ENCODE results near the gene NRG4.

NRG4 gene

DNA sequence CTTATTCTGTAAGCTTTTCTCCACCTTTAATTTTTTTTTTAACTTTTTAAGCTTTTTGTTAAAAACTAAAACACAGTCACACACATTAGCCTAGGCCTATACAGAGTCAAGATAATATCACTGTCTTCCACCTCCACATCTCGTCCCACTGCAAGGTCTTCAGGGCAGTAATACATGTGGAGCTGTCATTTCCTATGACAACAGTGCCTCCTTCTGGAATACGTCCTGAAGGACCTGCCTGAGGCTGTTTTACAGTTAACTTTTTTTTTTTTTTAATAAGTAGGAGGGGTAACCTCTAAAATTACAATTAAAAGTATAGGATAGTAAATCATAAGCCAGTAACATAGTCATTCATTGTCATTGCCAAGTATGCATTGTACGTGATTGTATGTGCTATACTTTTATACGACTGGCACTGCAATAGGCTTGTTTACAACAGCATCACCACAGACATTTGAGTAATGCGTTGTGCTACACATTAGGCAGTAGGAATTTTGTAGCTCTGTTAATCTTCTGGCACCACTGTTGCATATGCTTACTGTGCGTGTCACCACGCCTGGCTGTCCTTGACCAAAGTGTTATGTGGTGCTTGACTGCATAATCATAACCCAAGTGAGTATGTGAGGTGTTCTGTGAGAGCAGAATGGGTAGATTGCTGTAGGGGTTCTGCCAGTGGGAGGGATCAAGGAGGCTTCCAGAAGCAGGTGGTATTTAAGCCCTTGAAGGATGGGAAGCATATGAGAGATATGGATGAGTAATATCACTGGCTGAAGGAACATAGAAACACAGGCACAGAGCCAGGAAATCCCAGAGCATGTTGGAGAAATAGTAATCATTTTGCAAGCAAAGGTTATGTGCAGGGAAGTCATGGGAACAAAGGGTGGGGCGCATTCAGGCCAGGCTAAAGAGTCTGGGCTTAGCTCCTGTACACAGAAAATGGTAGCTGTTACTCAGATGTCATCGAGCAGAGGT is 90.2 kb downstream of the NRG4 start:
- Histone ChIP-seq H3K4me1 (ENCODE audit: insufficient read depth, low read length) (no peaks in the 10 kb centered on the region), H3K4me2 (ENCODE audit: insufficient read depth, low read length) (no peak overlapping the region), H3K9ac (ENCODE audit: low read depth, low read length) (no peak overlapping the region), H3K27ac (ENCODE audit: low read length) (no peak overlapping the region), H3K79me2 (ENCODE audit: insufficient read depth, low read length) (no peaks in the 10 kb centered on the region), H3K36me3 (ENCODE audit: insufficient read depth, low read length) (peaks cover 30% of the 10 kb centered on the region; the same call in 1 of the 2 replicates), H3K9me3 (ENCODE audit: insufficient read depth, low read length, severe bottlenecking) (no peaks in the 10 kb centered on the region), H2AFZ (ENCODE audit: low read depth, low read length) (no peak overlapping the region), H4K20me1 (ENCODE audit: insufficient read depth, low read length) (no peaks in the 10 kb centered on the region), H3K4me3 (ENCODE audit: low read depth in 1 of 2, low read length in 2 of 2) (no peak overlapping the region), H3K27me3 (ENCODE audit: insufficient read depth, low read length, poor library complexity) (no peaks in the 10 kb centered on the region)
- DNase-seq, result peak; percentile 35
- peak; percentile 66; the same call in 2 of the 3 replicates for ATAC-seq (ENCODE audit: insufficient read depth, low read depth)
- TF ChIP-seq, protein P1, sequence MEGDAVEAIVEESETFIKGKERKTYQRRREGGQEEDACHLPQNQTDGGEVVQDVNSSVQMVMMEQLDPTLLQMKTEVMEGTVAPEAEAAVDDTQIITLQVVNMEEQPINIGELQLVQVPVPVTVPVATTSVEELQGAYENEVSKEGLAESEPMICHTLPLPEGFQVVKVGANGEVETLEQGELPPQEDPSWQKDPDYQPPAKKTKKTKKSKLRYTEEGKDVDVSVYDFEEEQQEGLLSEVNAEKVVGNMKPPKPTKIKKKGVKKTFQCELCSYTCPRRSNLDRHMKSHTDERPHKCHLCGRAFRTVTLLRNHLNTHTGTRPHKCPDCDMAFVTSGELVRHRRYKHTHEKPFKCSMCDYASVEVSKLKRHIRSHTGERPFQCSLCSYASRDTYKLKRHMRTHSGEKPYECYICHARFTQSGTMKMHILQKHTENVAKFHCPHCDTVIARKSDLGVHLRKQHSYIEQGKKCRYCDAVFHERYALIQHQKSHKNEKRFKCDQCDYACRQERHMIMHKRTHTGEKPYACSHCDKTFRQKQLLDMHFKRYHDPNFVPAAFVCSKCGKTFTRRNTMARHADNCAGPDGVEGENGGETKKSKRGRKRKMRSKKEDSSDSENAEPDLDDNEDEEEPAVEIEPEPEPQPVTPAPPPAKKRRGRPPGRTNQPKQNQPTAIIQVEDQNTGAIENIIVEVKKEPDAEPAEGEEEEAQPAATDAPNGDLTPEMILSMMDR (IDR thresholded peaks at IDR 0.05; ENCODE audit: borderline replicate concordance, extremely low read depth, low read length, poor library complexity, severe bottlenecking), result peak; percentile 53
- no peak for TF ChIP-seq EZH2 (IDR thresholded peaks at IDR 0.05; ENCODE audit: borderline replicate concordance, low read depth, low read length, severe bottlenecking)

DNA sequence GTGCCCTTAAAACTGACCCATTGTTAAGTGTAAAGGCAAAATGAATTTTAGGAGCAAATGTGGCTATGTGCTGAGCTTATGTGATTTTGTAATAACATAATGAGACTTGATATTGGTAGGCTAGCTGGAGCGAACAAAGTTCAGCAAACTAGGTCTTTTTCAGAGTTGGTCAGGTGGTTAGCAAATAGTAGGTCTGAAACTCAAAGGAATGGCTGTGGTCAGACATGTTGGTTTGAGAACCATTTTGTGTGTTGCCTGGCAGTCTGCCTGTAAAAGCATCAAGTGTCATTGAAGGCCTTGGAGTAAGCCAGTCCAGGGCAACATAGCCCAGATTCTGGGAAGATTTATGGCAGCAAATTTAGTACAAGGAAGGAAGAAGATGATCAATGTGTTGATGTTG is 92.1 kb downstream of the NRG4 start:
- DNase-seq (no peak), ATAC-seq (ENCODE audit: insufficient read depth, low read depth) (no peak)
- H3K9me3 ChIP-seq (ENCODE audit: insufficient read depth, low read length, severe bottlenecking), result no peaks in the 10 kb centered on the region
- H4K20me1 ChIP-seq (ENCODE audit: insufficient read depth, low read length), result no peaks in the 10 kb centered on the region
- no peak overlapping the region for H2AFZ ChIP-seq (ENCODE audit: low read depth, low read length)
- H3K4me2 ChIP-seq (ENCODE audit: insufficient read depth, low read length), result no peak overlapping the region
- H3K4me3 ChIP-seq (ENCODE audit: low read depth in 1 of 2, low read length in 2 of 2), result no peak overlapping the region
- H3K27ac ChIP-seq (ENCODE audit: low read length), result no peak overlapping the region
- H3K36me3 ChIP-seq (ENCODE audit: insufficient read depth, low read length), result peaks cover 30% of the 10 kb centered on the region; the same call in 1 of the 2 replicates
- no peak for TF ChIP-seq EZH2 (IDR thresholded peaks at IDR 0.05; ENCODE audit: borderline replicate concordance, low read depth, low read length, severe bottlenecking)
- TF ChIP-seq, protein P1 (IDR thresholded peaks at IDR 0.05; ENCODE audit: borderline replicate concordance, extremely low read depth, low read length, poor library complexity, severe bottlenecking), result no peak
- H3K27me3 ChIP-seq (ENCODE audit: insufficient read depth, low read length, poor library complexity), result no peaks in the 10 kb centered on the region
- no peak overlapping the region for H3K9ac ChIP-seq (ENCODE audit: low read depth, low read length)
- no peaks in the 10 kb centered on the region for H3K79me2 ChIP-seq (ENCODE audit: insufficient read depth, low read length)
- H3K4me1 ChIP-seq (ENCODE audit: insufficient read depth, low read length), result no peaks in the 10 kb centered on the region

DNA sequence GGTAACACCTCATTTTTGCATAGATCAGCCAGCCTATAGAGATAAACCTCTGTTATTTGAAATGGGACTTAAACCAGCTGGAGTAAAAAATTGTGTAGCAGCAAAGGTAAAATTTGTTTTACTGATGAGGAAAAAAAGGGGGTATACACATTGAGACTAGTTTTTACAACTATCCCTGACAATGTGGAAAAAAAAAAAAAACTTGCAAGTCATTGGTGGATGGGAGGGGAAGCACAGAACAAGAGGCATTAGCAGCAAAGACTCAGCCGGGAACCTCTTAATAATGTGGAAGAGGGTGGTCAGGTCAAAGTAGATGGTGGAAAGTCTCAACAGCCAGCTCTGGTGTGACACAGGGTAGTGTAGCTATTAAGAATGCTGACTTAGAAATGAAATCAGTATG is 94.1 kb downstream of the NRG4 start:
- no peaks in the 10 kb centered on the region for H3K27me3 ChIP-seq (ENCODE audit: insufficient read depth, low read length, poor library complexity)
- H3K9ac ChIP-seq (ENCODE audit: low read depth, low read length), result no peak overlapping the region
- H3K36me3 ChIP-seq (ENCODE audit: insufficient read depth, low read length), result peaks cover 48% of the 10 kb centered on the region
- ATAC-seq (ENCODE audit: insufficient read depth, low read depth), result no peak
- TF ChIP-seq EZH2 (IDR thresholded peaks at IDR 0.05; ENCODE audit: borderline replicate concordance, low read depth, low read length, severe bottlenecking), result no peak
- TF ChIP-seq, protein P1 (IDR thresholded peaks at IDR 0.05; ENCODE audit: borderline replicate concordance, extremely low read depth, low read length, poor library complexity, severe bottlenecking), result no peak
- H3K27ac ChIP-seq (ENCODE audit: low read length), result no peak overlapping the region
- H3K4me2 ChIP-seq (ENCODE audit: insufficient read depth, low read length), result no peak overlapping the region
- no peak overlapping the region for H2AFZ ChIP-seq (ENCODE audit: low read depth, low read length)
- H3K79me2 ChIP-seq (ENCODE audit: insufficient read depth, low read length), result 0 out of 2 replicates have a peak, but pooled peaks cover 1% of the 10 kb centered on the region
- H4K20me1 ChIP-seq (ENCODE audit: insufficient read depth, low read length), result no peaks in the 10 kb centered on the region
- H3K4me3 ChIP-seq (ENCODE audit: low read depth in 1 of 2, low read length in 2 of 2), result no peak overlapping the region
- DNase-seq, result no peak
- H3K4me1 ChIP-seq (ENCODE audit: insufficient read depth, low read length), result no peaks in the 10 kb centered on the region
- H3K9me3 ChIP-seq (ENCODE audit: insufficient read depth, low read length, severe bottlenecking), result no peaks in the 10 kb centered on the region
